GM12878 (cell line): ENCODE results near the gene RFLNA. TPM values are rescaled to one million over a fixed set of nuclear protein-coding genes. Genes with fewer than 3 reads are reported as not detected.

Source experiments
- microRNA-seq: library from miRNA; unstranded; fragments of <30 nt; microRNA quantifications from one replicate; pipeline ENCODE4, GENCODE V29; 2018
- polyA plus RNA-seq, 11 experiments: library from polyadenylated mRNA; depleted of rRNA in 4 of 11; unstranded in 6 of 11; stranded (reverse) in 5 of 11; fragments of >200 nt; fragmentation: Nextera tagmentation in 4 of 11; fragmentation: Illumina TruSeq in 1 of 11; extraction: Ambion mirVana in 4 of 11; extraction: Trizol in 1 of 11; gene quantifications; 1 replicate in 1 of 11; 2 replicates in 10 of 11; pipeline versions ENCODE4 v1.2.1 to v1.2.3, GENCODE V29; 2011 to 2016; ENCODE audit warnings: inconsistent platforms in 2 of 11, missing spikeins in 2 of 11, low read depth in 1 of 11
- small RNA-seq: library from RNA; depleted of rRNA; stranded (forward); fragments of <200 nt; gene quantifications from one replicate; pipeline ENCODE3, GENCODE V24; 2014
- total RNA-seq, 4 experiments: library from RNA; depleted of rRNA in 3 of 4; stranded (reverse); fragments of >200 nt in 3 of 4; fragmentation: Illumina TruSeq in 1 of 4; extraction: Trizol in 1 of 4; gene quantifications; 2 replicates each; pipeline versions ENCODE4 v1.2.1 to v1.2.3, GENCODE V29; 2013 to 2021

The RFLNA gene
- total and polyA plus RNA-seq, 10 of the 15 experiments (the other 5 are each of a cell fraction or from before 2014, with no cell fraction given), result 0.08 TPM; not detected in 9

Small RNA genes within 50 kb of the gene (microRNA-seq; reads per million reads assigned to microRNA genes)
- gene MIR6880, result not detected

Small RNA genes within 50 kb of the gene (small RNA-seq; reads per million reads assigned to genes)
- gene MIR6880, result not detected
